ENCODE measurements around the gene CAMKMT.

CAMKMT gene

GRCh38 chr2:44649381-44649780, 287.6 kb downstream of the CAMKMT start:
- DNase-seq (ENCODE audit: low read depth), result no peak

- DNase-seq (ENCODE audit: low read depth), result no peak
Observed at GRCh38 chr2:44650796-44651195, 289.0 kb downstream of the CAMKMT start.

DNA sequence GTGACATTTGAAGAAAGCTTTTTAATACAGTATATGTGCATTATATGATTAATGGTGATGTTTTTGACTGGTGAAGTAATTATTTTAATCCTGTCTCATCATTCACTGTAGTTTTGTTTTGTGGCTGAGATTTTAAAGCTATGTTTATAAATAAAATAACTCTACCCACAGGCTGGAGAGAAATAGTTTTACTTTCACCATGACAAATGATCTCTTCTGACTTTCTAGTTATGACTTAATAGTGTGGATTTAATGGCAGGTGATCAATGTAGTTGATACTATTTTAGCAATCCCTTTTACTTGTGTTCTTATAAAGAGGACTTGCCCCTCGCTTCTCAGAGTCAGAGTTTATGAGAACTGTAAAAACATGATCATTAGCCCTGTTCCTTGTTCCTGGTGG, 290.2 kb downstream of the CAMKMT start:
- no peak for DNase-seq (ENCODE audit: low read depth)

DNA sequence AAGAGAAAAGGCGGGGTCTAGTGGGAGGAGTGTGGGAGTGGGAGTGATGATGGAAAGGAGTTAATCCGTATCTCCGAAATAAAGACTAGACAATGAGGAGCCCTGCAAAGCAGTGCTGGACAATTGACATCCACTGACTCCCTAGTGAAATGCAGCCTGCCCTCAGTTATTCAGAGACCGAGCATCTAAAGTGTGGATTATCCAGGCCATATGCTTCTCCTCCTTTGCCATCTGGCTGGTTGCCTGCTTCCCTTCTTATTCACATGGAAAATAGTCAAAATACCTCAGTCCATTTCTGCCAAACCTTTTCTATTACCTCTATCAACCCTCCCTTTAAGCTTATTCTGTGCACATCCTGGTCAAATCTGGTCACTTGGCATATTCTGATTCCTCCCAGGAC, 291.0 kb downstream of the CAMKMT start:
- DNase-seq (ENCODE audit: low read depth), result no peak

DNA sequence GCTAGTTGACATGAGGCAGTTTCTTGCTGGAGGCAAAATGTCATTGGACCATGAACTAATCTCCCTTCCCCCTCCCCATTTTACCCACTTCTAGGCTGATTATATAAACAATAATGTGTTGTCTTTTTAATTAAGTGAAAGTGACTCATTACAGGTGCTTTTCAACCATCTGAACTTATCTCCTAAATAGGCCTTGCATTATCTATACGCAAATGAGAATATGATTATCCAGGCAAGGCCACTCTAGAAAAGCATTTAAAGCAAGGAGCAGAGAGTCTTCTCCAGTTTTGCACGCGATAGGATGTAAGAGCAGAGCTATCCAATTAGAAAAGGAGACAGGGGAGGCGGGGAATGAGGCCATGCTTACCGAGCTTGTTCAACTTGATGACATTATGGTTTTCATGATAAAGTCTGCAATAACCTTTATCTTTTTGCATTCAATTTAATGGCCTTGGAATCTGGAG, 293.7 kb downstream of the CAMKMT start:
- DNase-seq (ENCODE audit: low read depth), result no peak

DNA sequence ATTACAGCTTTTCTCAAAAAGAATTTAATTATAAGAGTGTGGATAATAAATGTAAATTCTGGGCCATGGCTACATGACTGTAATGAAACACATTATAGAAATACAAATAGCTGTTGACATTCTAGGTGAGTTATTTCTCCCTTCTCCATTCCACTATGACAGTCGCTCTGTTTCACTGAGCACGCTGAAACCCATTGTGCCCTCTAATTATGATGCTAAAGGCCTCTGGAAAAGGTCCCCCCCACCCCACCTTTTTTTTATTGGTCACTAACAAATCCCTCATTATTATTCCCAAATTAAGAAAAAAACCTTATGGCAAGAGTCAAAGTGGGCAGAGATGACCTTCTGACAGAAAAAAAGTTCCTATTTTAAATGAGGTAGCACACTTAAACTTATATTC, 294.7 kb downstream of the CAMKMT start:
- no peak for DNase-seq (ENCODE audit: low read depth)

DNA sequence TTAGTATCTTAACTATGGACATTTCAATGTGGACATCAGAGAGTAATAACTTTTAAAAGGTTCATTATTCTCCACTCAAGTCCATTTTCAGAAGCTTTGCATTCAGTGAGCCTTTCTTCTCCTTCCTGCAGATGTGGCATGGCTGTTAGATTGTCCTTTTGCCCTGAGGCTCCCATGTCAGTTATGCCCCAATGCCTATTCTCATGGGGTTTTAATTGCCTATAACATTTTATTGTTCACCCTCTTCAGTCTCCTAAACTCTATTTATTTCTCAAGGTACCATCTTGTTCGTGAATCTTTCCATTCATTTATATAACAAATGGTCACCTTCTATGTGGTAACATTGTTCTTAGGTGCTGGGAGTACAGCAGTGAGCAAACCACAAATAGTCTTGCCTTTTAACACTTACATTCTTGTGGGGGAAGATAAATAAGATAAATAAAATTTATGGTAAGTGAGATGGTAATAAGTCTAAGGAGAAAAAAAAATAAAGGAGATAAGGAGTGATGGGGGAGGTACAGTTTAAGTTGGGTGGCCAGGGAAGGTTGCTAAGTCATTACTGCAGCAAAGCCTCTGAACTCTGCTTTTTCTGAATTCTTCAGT, 301.8 kb downstream of the CAMKMT start:
- no peak for DNase-seq (ENCODE audit: low read depth)

- DNase-seq (ENCODE audit: low read depth), result no peak
Observed at GRCh38 chr2:44668336-44668735, 306.6 kb downstream of the CAMKMT start.

- DNase-seq (ENCODE audit: low read depth), result no peak
Observed at GRCh38 chr2:44671276-44671675, 309.5 kb downstream of the CAMKMT start.

- DNase-seq (ENCODE audit: low read depth), result no peak
Observed at GRCh38 chr2:44671916-44672315, 310.2 kb downstream of the CAMKMT start.

GRCh38 chr2:44672431-44672830, 310.7 kb downstream of the CAMKMT start:
- no peak for DNase-seq (ENCODE audit: low read depth)

DNA sequence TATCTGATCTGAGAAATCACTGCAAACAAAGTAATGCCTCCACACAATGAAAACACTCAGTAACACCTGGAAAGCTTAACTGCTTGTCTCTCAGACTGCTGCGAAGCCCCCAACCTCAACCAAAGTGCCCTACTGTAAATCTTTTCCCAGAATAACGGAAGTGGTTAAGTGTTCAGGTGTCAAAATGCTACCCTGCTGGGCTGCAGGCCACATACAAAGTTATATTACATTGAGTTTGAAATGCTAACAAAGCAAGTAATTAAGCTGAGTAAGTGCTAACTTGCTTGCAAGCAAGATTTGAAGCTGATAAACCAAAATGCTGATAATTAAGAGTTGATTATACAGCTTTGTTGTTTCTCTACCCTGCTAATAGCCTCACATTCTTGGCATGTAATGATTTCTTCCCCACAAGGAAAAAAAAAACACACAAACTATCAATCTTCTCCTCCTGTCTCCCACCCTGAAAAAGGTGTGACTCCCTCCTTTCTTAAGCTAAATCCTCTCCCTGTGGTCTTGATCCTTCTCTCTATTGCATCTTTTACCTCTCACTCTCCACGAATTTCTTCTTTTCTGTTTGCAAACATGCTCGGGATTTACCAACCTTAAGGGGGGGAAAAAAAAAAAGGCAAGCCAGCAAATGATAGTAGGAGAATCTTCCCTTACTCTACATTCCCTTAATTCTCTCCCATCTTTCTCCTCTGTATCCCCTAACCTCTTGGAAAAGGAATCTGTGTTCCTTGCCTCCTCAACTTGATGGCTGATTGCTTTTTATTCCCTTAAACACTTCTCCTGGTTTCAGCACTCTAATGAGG, 312.9 kb downstream of the CAMKMT start:
- no peak for DNase-seq (ENCODE audit: low read depth)

DNA sequence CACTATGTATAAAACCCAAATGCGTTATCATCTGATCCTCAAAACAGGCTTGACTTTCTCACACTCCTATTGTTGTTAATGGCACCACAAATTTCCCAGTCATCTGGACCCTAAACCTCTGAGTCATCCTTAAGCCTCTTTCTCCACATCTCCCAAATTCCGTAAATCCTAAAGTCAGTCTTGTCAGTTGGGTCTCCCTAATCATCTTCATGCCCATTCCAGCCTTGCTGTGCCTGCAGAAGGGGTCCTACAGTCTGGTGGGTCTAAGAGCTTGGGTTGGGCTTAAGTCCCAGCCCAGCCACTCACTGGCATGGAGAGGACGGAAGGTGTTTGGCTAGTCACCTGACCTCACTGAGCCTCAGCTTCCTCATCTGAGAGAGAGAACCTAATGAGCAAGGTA, 314.6 kb downstream of the CAMKMT start:
- no peak for DNase-seq (ENCODE audit: low read depth)

DNA sequence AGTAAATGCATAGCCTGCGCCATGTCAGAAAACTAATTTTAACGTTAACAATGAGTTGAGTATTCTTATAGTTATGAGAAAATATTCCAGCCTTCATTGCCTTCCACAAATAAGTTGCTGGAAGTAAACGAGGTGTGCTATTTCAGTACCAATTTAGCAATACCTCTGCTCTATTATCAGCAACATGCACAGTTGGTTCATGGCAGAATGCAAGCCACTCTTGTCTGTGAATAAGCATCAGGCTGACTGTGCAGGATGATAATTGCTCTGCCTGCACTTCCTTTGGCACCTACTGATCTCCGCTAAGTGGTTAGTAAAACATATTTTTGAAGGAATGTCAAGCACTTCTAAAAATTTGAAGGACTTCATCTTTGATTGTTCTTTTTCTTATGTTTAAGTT, 317.8 kb downstream of the CAMKMT start:
- no peak for DNase-seq (ENCODE audit: low read depth)

GRCh38 chr2:44679990-44680389, 318.2 kb downstream of the CAMKMT start:
- DNase-seq (ENCODE audit: low read depth), result no peak

DNA sequence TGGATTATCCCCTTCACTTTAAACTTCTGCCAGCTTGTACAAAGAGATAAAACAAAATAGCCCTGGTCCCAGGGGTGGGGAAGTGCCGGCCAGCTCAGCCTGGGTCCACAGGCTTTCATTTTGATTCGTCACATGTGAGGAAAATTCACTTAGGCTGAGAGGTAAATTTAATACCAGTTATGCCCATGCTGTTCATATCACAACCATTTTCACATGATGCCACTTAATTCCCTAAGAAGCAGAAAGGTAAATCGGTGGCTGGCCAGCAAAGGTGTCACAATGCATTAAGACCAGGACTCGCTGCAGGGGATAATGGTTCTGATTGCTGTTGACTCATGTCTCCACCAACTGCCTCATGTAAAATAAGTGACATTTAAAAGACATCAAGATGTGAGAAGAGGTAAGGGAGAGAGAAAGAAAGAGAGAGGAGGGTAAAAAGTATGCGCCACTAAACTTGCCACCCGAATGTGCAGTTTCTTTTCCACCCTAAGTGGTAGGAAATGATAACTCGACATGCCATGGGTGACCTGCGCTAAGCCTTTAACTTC, 318.8 kb downstream of the CAMKMT start:
- no peak for DNase-seq (ENCODE audit: low read depth)

DNA sequence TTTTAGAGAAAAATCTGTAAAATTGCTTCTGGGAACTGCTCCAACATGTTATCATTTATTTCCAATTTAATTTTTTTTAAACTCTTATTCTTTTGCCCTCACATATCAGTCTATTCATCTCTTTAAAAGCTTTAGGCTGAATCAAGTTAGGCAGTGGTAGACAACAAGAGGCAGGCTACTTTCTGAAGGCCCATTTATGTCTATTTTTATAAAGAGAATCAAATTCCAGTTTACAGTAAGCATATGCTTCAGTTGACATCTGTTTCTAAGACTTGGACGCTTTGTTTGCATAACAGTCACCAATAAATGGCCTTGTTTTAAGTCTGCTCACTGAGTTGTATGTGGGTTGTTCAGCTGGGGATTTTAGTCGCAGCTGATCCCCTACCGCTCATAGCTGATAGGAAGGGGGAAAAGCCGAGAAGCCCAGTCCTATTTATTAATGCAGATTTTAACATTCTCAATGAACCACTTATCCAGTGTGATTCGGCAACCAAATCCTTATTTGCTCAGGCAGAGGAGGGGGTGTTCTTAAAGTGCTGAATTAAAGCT, 319.3 kb downstream of the CAMKMT start:
- no peak for DNase-seq (ENCODE audit: low read depth)

- no peak for DNase-seq (ENCODE audit: low read depth)
Observed at GRCh38 chr2:44682459-44682858, 320.7 kb downstream of the CAMKMT start.

GRCh38 chr2:44684559-44684958, 322.8 kb downstream of the CAMKMT start:
- DNase-seq (ENCODE audit: low read depth), result no peak

- no peak for DNase-seq (ENCODE audit: low read depth)
Observed at GRCh38 chr2:44686561-44686960, 324.8 kb downstream of the CAMKMT start.

GRCh38 chr2:44687686-44688455, 326.1 kb downstream of the CAMKMT start:
- DNase-seq (ENCODE audit: low read depth), result no peak

- DNase-seq (ENCODE audit: low read depth), result no peak
Observed at GRCh38 chr2:44688456-44689124, 326.8 kb downstream of the CAMKMT start.

All from activated T-cell treated with anti-CD3 and anti-CD28 coated beads for 24 hours (primary cell).